Peyer's patch (tissue), 4 donors: ENCODE results near the gene RARG. TPM values are rescaled to one million over a fixed set of nuclear protein-coding genes. Genes with fewer than 3 reads are reported as not detected.

Source experiments
- DNase-seq, 3 donors: peaks; one replicate each; pipeline ENCODE4 v3.0.0-alpha.2; 2017 to 2019
- H3K27ac ChIP-seq, 4 donors: fragments of 200-600 bp; sonication (generic); one replicate each; pipeline ENCODE4 v1.5.1; 2016 to 2019
- H3K27me3 ChIP-seq, 2 donors: fragments of 200-600 bp; sonication (generic); one replicate each; pipeline ENCODE4 v1.5.1; 2019
- H3K36me3 ChIP-seq, 3 donors: fragments of 200-600 bp; sonication (generic); one replicate each; pipeline ENCODE4 v1.5.1; 2016 to 2019
- H3K4me1 ChIP-seq, 4 donors: fragments of 200-600 bp; sonication (generic); one replicate each; pipeline ENCODE4 v1.5.1; 2016 to 2019
- H3K4me3 ChIP-seq, 4 donors: fragments of 200-600 bp; sonication (generic); 1 replicate in 3 of 4; 2 replicates in 1 of 4; pipeline ENCODE4 v1.5.1; 2016 to 2019; ENCODE audit warnings: mild to moderate bottlenecking in 1 of 4
- H3K9me3 ChIP-seq, 4 donors: fragments of 200-600 bp; sonication (generic); one replicate each; pipeline ENCODE4 v1.5.1; 2016 to 2019; ENCODE audit warnings: mild to moderate bottlenecking in 1 of 4
- POLR2A ChIP-seq, 2 donors: fragments of 450-650 bp; IDR thresholded peaks; one replicate each; pipeline ENCODE4 v1.5.1; 2017; ENCODE audit warnings: antibody characterized with exemption in 2 of 2, mild to moderate bottlenecking in 2 of 2, moderate library complexity in 2 of 2
- total RNA-seq, 4 donors: library from RNA; depleted of rRNA; stranded (reverse); fragments of >200 nt; gene quantifications; one replicate each; pipeline ENCODE4 v1.1.0, GENCODE V29; 2016
- TF ChIP-seq, protein P1 (sequence below), 6 experiments: fragments of 450-650 bp in 4 of 6; fragments of 200-600 bp in 2 of 6; sonication (generic) in 1 of 6; IDR thresholded peaks; one replicate each; pipeline ENCODE4 v1.5.1; 2017 to 2019; ENCODE audit warnings: antibody characterized with exemption in 6 of 6, mild to moderate bottlenecking in 3 of 6, moderate library complexity in 1 of 6

Gene RARG
- total RNA-seq = 10 to 100 TPM in 1 of 4 donors, 1 to 10 TPM in 3; 1.9 to 10.7 (median 5.7) TPM

GRCh38 chr12:53231921-53232645 lies at the start of gene RARG:
Gene RARG (minus strand): TSS chr12:53232209. CDS start chr12:53227545, 4,664 bp downstream.
- Histone ChIP-seq H3K4me3 (peak within 1 kb of the TSS; percentile 52 to 74 (median 62)), H3K9me3 (no peaks in the 10 kb centered on the region), H3K27me3 (no peaks in the 10 kb centered on the region), H3K4me1 (peaks cover 0 to 36% (median 6%) of the 10 kb centered on the region in 4 donors), H3K27ac (peak within 1 kb of the TSS; percentile 69 to 78 (median 73)), H3K36me3 (no peaks in the 10 kb centered on the region)
- no peak for TF ChIP-seq POLR2A (IDR thresholded peaks at IDR 0.05)
- TF ChIP-seq, protein P1, sequence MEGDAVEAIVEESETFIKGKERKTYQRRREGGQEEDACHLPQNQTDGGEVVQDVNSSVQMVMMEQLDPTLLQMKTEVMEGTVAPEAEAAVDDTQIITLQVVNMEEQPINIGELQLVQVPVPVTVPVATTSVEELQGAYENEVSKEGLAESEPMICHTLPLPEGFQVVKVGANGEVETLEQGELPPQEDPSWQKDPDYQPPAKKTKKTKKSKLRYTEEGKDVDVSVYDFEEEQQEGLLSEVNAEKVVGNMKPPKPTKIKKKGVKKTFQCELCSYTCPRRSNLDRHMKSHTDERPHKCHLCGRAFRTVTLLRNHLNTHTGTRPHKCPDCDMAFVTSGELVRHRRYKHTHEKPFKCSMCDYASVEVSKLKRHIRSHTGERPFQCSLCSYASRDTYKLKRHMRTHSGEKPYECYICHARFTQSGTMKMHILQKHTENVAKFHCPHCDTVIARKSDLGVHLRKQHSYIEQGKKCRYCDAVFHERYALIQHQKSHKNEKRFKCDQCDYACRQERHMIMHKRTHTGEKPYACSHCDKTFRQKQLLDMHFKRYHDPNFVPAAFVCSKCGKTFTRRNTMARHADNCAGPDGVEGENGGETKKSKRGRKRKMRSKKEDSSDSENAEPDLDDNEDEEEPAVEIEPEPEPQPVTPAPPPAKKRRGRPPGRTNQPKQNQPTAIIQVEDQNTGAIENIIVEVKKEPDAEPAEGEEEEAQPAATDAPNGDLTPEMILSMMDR (IDR thresholded peaks at IDR 0.05) = no peak
- DNase-seq = peak; percentile 56 to 76 (median 59)

GRCh38 chr12:53279888-53280498 lies 48.0 kb upstream of the RARG start:
- peak overlapping the region in 2 of 4 donors; percentile 51 to 77 for H3K27ac ChIP-seq

GRCh38 chr12:53279283-53279869 lies 47.4 kb upstream of the RARG start:
- H3K4me1 ChIP-seq = no peaks in the 10 kb centered on the region
- H3K27me3 ChIP-seq = no peaks in the 10 kb centered on the region
- peaks cover 0 to 18% (median 0%) of the 10 kb centered on the region in 3 donors for H3K36me3 ChIP-seq
- H3K4me3 ChIP-seq = peak overlapping the region in 3 of 4 donors; percentile 25 to 64 (median 57)
- TF ChIP-seq, protein P1 (IDR thresholded peaks at IDR 0.05) = no peak
- peak; percentile 56 to 62 for TF ChIP-seq POLR2A (IDR thresholded peaks at IDR 0.05)
- peak in 2 of 3 donors; percentile 67 to 79 for DNase-seq
- H3K9me3 ChIP-seq = no peaks in the 10 kb centered on the region
- H3K27ac ChIP-seq = peak overlapping the region in 2 of 4 donors; percentile 51 to 77

More at GRCh38 chr12:53279888-53280498, 48.0 kb upstream of the RARG start:
- peak overlapping the region in 3 of 4 donors; percentile 25 to 64 (median 57) for H3K4me3 ChIP-seq
- no peak for TF ChIP-seq POLR2A (IDR thresholded peaks at IDR 0.05)
- TF ChIP-seq, protein P1 (IDR thresholded peaks at IDR 0.05) = no peak
- no peak for DNase-seq
- H3K36me3 ChIP-seq = peaks cover 0 to 18% (median 0%) of the 10 kb centered on the region in 3 donors
- H3K9me3 ChIP-seq = no peaks in the 10 kb centered on the region
- no peaks in the 10 kb centered on the region for H3K4me1 ChIP-seq
- H3K27me3 ChIP-seq = no peaks in the 10 kb centered on the region

DNA sequence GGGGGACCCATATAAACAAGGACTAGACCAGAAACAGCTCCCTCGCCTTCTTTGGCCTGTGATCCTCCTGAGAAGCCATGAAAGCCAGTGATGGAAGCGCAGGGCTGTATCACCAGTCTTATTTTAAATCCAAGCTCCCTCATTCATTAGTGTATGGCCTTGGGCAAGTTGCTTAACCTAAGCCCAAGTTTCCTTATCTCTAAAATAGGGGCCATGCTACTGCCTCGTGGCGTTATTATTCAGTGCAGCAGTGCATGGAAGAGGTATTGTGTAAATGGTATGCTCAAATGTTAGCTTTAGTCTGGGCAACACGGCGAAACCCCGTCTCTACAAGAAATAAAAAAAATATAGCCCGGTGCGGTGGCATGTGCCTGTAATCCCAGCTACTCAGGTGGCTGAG lies 46.0 kb upstream of the RARG start:
- H3K4me1 ChIP-seq = no peaks in the 10 kb centered on the region
- DNase-seq = no peak
- H3K4me3 ChIP-seq = no peak overlapping the region
- no peak for TF ChIP-seq POLR2A (IDR thresholded peaks at IDR 0.05)
- TF ChIP-seq, protein P1 (IDR thresholded peaks at IDR 0.05) = no peak
- no peak overlapping the region for H3K27ac ChIP-seq
- peaks cover 0 to 15% (median 0%) of the 10 kb centered on the region in 3 donors for H3K36me3 ChIP-seq
- H3K9me3 ChIP-seq = no peaks in the 10 kb centered on the region
- no peaks in the 10 kb centered on the region for H3K27me3 ChIP-seq

DNA sequence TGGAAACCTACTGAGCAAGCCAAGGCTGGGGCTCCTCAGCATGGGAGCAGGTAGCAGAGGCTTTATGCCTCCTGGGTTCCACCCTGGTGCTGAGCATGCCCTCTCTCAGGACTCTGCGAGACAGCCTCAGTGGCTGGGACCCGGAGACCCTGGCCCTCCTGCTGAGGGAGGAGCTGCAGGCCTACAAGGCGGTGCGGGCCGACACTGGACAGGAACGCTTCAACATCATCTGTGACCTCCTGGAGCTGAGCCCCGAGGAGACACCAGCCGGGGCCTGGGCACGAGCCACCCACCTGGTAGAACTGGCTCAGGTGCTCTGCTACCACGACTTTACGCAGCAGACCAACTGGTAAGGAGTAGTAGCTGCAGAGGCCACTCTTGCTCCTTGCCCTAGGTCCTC lies 44.5 kb upstream of the RARG start:
- Histone ChIP-seq H3K36me3 (peaks cover 0 to under 1% (median 0%) of the 10 kb centered on the region in 3 donors), H3K9me3 (no peaks in the 10 kb centered on the region), H3K27me3 (no peaks in the 10 kb centered on the region), H3K4me1 (no peaks in the 10 kb centered on the region), H3K4me3 (no peak overlapping the region), H3K27ac (no peak overlapping the region)
- TF ChIP-seq, protein P1 (IDR thresholded peaks at IDR 0.05) = no peak
- no peak for TF ChIP-seq POLR2A (IDR thresholded peaks at IDR 0.05)
- no peak for DNase-seq
